Measurements from ENCODE around the gene ABCG2. TPM values are rescaled to one million over a fixed set of nuclear protein-coding genes. Genes with fewer than 3 reads are reported as not detected.
"Not testable (repeated sequence)": the region's sequence is repeated elsewhere in the genome, so short reads cannot be mapped to it uniquely, and the experiment has no call there.

Gene ABCG2
- polyA plus RNA-seq, 2 donors = 0.39 to 0.81 TPM

DNA sequence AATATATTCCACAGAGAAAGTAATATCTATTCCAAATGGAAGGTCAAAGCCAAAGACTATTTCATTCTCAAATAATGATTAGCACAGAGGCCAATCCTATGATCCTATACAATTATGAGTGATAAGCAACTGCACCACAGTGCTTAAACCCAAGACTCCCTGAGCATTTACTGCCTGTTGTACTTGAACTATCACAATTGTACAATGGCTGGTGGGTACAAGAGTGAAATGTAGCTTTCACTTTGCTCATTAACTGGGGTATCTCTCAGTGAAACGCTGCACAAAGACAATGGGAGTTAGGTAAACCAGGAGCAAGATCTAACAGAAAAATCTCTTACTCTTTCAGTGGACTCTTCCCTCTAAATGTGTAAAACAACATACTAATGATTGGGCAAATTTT lies 24.3 kb downstream of the ABCG2 start:
- H3K4me1 ChIP-seq (ENCODE audit: control insufficient read depth in 2 of 2, insufficient read depth in 2 of 2, low read length in 1 of 2) = no peaks in the 10 kb centered on the region
- 78 to 85% methylated on average over 1 of the region's 1 CpG for WGBS, 2 donors
- H3K27ac ChIP-seq (ENCODE audit: low read depth in 2 of 2, low read length in 1 of 2) = no peak overlapping the region
- no peaks in the 10 kb centered on the region for H3K36me3 ChIP-seq (ENCODE audit: control insufficient read depth in 2 of 2, insufficient read depth in 2 of 2, low read length in 1 of 2)
- no peaks in the 10 kb centered on the region for H3K27me3 ChIP-seq (ENCODE audit: control insufficient read depth in 1 of 2, insufficient read depth in 2 of 2, low read length in 2 of 2)
- H3K9me3 ChIP-seq (ENCODE audit: control insufficient read depth in 2 of 2, insufficient read depth in 1 of 2, low read depth in 1 of 2, low read length in 1 of 2) = no peaks in the 10 kb centered on the region
- no peak overlapping the region for H3K4me3 ChIP-seq (ENCODE audit: low read depth in 1 of 2, low read length in 2 of 2)

DNA sequence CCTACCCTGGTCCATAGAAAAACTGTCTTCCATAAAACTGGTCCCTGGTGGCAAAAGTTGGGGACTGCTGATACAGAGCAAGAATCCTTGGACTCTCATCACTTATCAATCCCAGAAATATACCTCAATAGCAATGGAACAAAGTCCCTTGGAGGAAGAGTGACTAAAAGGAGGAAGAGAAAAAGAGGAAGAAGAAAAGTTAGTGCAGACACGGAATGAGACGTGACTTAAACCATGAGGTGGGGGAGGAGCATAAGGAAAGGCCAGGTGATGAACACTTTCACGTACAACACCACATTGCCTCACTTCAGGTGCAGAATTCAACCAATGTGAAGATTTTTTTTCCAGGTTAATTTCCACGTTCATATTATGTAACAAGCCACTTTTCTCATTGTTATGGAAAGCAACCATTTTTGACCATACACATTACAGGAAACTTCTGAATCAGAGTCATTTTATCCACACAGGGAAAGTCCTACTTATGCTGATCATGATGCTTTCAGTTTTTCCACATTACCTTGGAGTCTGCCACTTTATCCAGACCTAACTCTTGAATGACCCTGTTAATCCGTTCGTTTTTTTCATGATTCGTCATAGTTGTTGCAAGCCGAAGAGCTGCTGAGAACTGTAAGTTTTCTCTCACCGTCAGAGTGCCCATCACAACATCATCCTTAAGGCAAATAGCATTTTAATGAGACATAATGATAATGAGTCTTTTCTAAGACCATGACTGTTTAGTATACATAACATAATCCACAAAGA lies 27.7 kb downstream of the ABCG2 start:
- H3K9me3 ChIP-seq (ENCODE audit: control insufficient read depth in 2 of 2, insufficient read depth in 1 of 2, low read depth in 1 of 2, low read length in 1 of 2) = no peaks in the 10 kb centered on the region
- no peaks in the 10 kb centered on the region for H3K27me3 ChIP-seq (ENCODE audit: control insufficient read depth in 1 of 2, insufficient read depth in 2 of 2, low read length in 2 of 2)
- no peaks in the 10 kb centered on the region for H3K4me1 ChIP-seq (ENCODE audit: control insufficient read depth in 2 of 2, insufficient read depth in 2 of 2, low read length in 1 of 2)
- no peak overlapping the region for H3K27ac ChIP-seq (ENCODE audit: low read depth in 2 of 2, low read length in 1 of 2)
- 84 to 88% methylated on average over 9 of the region's 9 CpGs for WGBS, 2 donors
- H3K36me3 ChIP-seq (ENCODE audit: control insufficient read depth in 2 of 2, insufficient read depth in 2 of 2, low read length in 1 of 2) = no peaks in the 10 kb centered on the region
- no peak overlapping the region for H3K4me3 ChIP-seq (ENCODE audit: low read depth in 1 of 2, low read length in 2 of 2)

DNA sequence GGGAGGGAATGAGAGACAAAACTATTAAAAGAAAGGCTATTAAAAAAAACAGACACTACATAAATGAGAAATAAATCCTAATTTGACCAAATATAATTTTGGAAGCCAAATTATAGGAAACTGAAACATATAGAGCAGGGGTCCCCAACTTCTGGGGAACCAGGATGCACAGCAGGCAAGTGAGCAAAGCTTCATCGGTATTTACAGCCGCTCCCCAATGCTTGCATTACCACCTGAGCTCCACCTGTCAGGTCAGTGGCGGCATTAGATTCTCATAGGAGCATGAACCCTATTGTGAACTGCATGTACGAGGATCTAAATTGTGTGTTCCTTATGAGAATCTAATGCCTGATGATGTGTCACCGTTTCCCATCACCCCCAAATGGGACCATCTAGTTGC lies 28.4 kb downstream of the ABCG2 start:
- Histone ChIP-seq H3K36me3 (ENCODE audit: control insufficient read depth in 2 of 2, insufficient read depth in 2 of 2, low read length in 1 of 2) (no peaks in the 10 kb centered on the region), H3K4me1 (ENCODE audit: control insufficient read depth in 2 of 2, insufficient read depth in 2 of 2, low read length in 1 of 2) (no peaks in the 10 kb centered on the region), H3K9me3 (ENCODE audit: control insufficient read depth in 2 of 2, insufficient read depth in 1 of 2, low read depth in 1 of 2, low read length in 1 of 2) (no peaks in the 10 kb centered on the region), H3K27me3 (ENCODE audit: control insufficient read depth in 1 of 2, insufficient read depth in 2 of 2, low read length in 2 of 2) (no peaks in the 10 kb centered on the region), H3K27ac (ENCODE audit: low read depth in 2 of 2, low read length in 1 of 2) (no peak overlapping the region), H3K4me3 (ENCODE audit: low read depth in 1 of 2, low read length in 2 of 2) (no peak overlapping the region)
- WGBS, 2 donors = 94 to 95% methylated on average over 5 of the region's 5 CpGs

DNA sequence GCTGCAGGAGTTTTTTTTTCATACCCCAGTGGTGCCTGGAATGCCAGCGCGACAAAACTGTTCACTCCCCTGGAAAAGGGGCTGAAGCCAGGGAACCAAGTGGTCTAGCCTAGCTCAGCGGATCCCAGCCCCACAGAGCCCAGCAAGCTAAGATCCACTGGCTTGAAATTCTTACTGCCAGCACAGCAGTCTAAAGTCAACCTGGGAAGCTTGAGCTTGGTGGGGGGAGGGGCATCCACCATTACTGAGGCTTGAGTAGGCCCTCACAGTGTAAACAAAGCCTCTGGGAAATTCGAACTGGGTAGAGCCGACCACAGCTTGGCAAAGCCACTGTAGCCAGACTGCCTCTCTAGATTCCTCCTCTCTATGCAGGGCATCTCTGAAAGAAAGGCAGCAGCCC lies 36.2 kb downstream of the ABCG2 start:
- not testable (repeated sequence) for H3K9me3 ChIP-seq (ENCODE audit: control insufficient read depth in 2 of 2, insufficient read depth in 1 of 2, low read depth in 1 of 2, low read length in 1 of 2); H3K36me3 ChIP-seq (ENCODE audit: control insufficient read depth in 2 of 2, insufficient read depth in 2 of 2, low read length in 1 of 2); H3K4me1 ChIP-seq (ENCODE audit: control insufficient read depth in 2 of 2, insufficient read depth in 2 of 2, low read length in 1 of 2); H3K4me3 ChIP-seq (ENCODE audit: low read depth in 1 of 2, low read length in 2 of 2); H3K27me3 ChIP-seq (ENCODE audit: control insufficient read depth in 1 of 2, insufficient read depth in 2 of 2, low read length in 2 of 2); H3K27ac ChIP-seq (ENCODE audit: low read depth in 2 of 2, low read length in 1 of 2)
- WGBS, 2 donors = 81 to 88% methylated on average over 5 of the region's 5 CpGs

DNA sequence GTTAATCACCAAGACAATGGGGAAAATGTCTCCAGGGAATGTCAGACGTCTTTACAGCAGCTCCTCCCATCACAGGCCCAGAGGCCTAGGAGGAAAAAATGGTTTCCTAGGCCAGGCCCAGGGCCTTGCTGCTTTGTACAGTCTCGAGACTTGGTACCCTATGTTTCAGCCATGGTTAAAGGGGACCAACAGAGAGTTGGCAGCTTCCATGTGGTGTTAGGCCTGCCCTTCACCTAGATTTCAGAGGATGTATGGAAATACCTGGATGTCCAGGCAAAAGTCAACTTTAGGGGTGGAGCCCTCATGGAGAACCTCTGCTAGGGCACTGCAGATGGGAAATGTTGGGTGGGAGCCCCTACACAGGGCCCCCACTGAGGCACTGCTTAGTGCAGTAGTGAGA lies 38.5 kb downstream of the ABCG2 start:
- Histone ChIP-seq H3K4me3 (ENCODE audit: low read depth in 1 of 2, low read length in 2 of 2) (no peak overlapping the region), H3K36me3 (ENCODE audit: control insufficient read depth in 2 of 2, insufficient read depth in 2 of 2, low read length in 1 of 2) (no peaks in the 10 kb centered on the region), H3K27ac (ENCODE audit: low read depth in 2 of 2, low read length in 1 of 2) (no peak overlapping the region), H3K9me3 (ENCODE audit: control insufficient read depth in 2 of 2, insufficient read depth in 1 of 2, low read depth in 1 of 2, low read length in 1 of 2) (peaks cover 3 to 6% of the 10 kb centered on the region in 2 donors), H3K27me3 (ENCODE audit: control insufficient read depth in 1 of 2, insufficient read depth in 2 of 2, low read length in 2 of 2) (no peaks in the 10 kb centered on the region), H3K4me1 (ENCODE audit: control insufficient read depth in 2 of 2, insufficient read depth in 2 of 2, low read length in 1 of 2) (no peaks in the 10 kb centered on the region)
- 69 to 78% methylated on average over 2 of the region's 2 CpGs for WGBS, 2 donors

DNA sequence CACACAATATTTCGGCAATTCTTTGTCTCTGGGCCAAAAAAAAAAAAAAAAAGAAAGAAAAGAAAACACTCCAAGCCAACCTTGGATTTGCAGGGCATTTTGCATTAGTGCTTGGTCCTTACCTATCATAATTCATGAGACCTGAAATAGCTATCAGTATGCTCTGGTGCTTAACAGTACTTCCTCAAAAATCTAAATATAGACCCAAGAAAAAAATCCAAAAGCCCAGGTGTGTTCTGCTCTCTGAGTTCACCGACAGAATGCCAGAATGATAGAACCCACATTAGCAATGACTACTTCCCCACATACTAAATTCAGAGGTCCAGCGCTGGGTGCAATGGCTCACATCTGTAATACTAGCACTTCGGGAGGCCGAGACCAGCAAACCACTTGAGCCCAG lies 42.9 kb downstream of the ABCG2 start:
- no peak overlapping the region for H3K27ac ChIP-seq (ENCODE audit: low read depth in 2 of 2, low read length in 1 of 2)
- no peaks in the 10 kb centered on the region for H3K4me1 ChIP-seq (ENCODE audit: control insufficient read depth in 2 of 2, insufficient read depth in 2 of 2, low read length in 1 of 2)
- H3K4me3 ChIP-seq (ENCODE audit: low read depth in 1 of 2, low read length in 2 of 2) = no peak overlapping the region
- WGBS, 2 donors = 88 to 93% methylated on average over 5 of the region's 5 CpGs
- H3K27me3 ChIP-seq (ENCODE audit: control insufficient read depth in 1 of 2, insufficient read depth in 2 of 2, low read length in 2 of 2) = no peaks in the 10 kb centered on the region
- H3K9me3 ChIP-seq (ENCODE audit: control insufficient read depth in 2 of 2, insufficient read depth in 1 of 2, low read depth in 1 of 2, low read length in 1 of 2) = peaks cover 3 to 6% of the 10 kb centered on the region in 2 donors
- no peaks in the 10 kb centered on the region for H3K36me3 ChIP-seq (ENCODE audit: control insufficient read depth in 2 of 2, insufficient read depth in 2 of 2, low read length in 1 of 2)

DNA sequence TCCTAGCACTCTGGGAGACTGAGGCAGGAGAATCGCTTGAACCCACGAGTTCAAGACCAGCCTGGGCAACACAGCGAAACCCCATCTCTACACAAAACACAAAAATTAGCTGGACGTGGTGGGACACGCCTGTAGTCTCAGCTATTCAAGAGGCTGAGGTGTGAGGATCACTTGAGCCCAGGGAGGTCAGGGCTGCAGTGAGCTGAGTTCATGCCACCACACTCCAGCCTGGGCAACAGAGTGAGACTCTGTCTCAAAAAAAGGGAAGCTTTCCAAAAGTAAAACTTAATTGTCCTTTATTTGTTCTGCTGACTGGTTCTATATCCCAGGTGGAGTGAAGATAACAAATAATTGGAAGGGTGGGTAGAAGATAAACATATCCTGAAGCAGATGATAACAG lies 45.6 kb downstream of the ABCG2 start:
- H3K9me3 ChIP-seq (ENCODE audit: control insufficient read depth in 2 of 2, insufficient read depth in 1 of 2, low read depth in 1 of 2, low read length in 1 of 2) = no peaks in the 10 kb centered on the region
- no peaks in the 10 kb centered on the region for H3K4me1 ChIP-seq (ENCODE audit: control insufficient read depth in 2 of 2, insufficient read depth in 2 of 2, low read length in 1 of 2)
- no peak overlapping the region for H3K27ac ChIP-seq (ENCODE audit: low read depth in 2 of 2, low read length in 1 of 2)
- no peaks in the 10 kb centered on the region for H3K36me3 ChIP-seq (ENCODE audit: control insufficient read depth in 2 of 2, insufficient read depth in 2 of 2, low read length in 1 of 2)
- no peaks in the 10 kb centered on the region for H3K27me3 ChIP-seq (ENCODE audit: control insufficient read depth in 1 of 2, insufficient read depth in 2 of 2, low read length in 2 of 2)
- H3K4me3 ChIP-seq (ENCODE audit: low read depth in 1 of 2, low read length in 2 of 2) = no peak overlapping the region
- 95 to 96% methylated on average over 5 of the region's 5 CpGs for WGBS, 2 donors

DNA sequence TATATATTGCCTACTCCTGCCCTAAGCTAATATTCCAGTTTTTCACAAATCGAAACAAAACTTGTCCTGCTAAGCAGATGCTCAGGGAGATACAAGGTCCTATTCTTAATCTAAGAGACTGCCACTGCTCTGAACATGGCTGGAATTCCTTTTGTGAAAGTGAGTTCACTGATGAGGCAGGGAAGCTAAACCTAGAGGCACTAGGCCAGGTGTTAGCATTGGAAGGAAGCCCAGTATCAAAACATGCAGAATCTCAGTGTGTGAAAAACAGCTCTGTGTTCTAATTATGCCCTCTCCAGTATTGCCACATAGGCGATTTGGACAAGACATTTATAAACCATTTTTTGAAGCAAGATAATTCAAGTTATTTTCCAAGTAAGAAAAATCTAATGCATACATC lies 47.6 kb downstream of the ABCG2 start:
- Histone ChIP-seq H3K36me3 (ENCODE audit: control insufficient read depth in 2 of 2, insufficient read depth in 2 of 2, low read length in 1 of 2) (no peaks in the 10 kb centered on the region), H3K27me3 (ENCODE audit: control insufficient read depth in 1 of 2, insufficient read depth in 2 of 2, low read length in 2 of 2) (no peaks in the 10 kb centered on the region), H3K9me3 (ENCODE audit: control insufficient read depth in 2 of 2, insufficient read depth in 1 of 2, low read depth in 1 of 2, low read length in 1 of 2) (no peaks in the 10 kb centered on the region), H3K27ac (ENCODE audit: low read depth in 2 of 2, low read length in 1 of 2) (no peak overlapping the region), H3K4me3 (ENCODE audit: low read depth in 1 of 2, low read length in 2 of 2) (no peak overlapping the region), H3K4me1 (ENCODE audit: control insufficient read depth in 2 of 2, insufficient read depth in 2 of 2, low read length in 1 of 2) (peaks cover 2 to 3% of the 10 kb centered on the region in 2 donors)
- WGBS, 2 donors = 48 to 60% methylated on average over 2 of the region's 2 CpGs

DNA sequence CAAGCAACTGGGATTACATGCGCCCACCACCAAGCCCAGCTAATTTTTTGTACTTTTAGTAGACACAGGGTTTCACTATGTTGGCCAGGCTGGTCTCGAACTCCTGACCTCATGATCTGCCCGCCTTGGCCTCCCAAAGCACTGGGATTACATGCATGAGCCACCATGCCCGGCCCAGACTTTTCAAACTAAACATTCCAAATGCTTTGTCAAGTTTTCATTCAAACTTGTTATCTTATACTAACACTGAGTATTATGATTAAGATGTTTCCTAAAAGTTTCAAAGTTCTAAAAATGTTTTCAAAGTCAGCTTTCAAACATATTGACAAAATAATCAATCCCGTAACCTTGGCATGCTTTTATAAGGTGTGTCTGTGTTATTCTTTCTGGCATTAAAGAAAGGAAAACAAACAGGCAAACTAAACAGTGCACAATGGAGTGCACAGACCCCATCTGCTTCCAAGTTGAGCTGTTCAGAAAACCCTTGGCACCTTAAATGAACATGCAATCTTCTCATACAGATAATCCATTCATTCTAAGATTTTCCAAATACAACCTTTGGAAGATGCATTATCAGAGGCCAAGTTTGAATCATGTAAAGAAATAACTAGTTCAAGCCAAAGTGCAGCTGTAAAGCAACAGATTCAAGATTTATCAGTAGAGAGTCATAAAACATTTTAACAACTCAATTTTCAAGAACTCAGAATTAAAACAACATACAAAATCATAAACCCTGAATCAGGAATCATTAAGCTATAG lies 49.1 kb downstream of the ABCG2 start:
- 57 to 63% methylated on average over 5 of the region's 5 CpGs for WGBS, 2 donors
- Histone ChIP-seq H3K4me3 (ENCODE audit: low read depth in 1 of 2, low read length in 2 of 2) (no peak overlapping the region), H3K27me3 (ENCODE audit: control insufficient read depth in 1 of 2, insufficient read depth in 2 of 2, low read length in 2 of 2) (no peaks in the 10 kb centered on the region), H3K9me3 (ENCODE audit: control insufficient read depth in 2 of 2, insufficient read depth in 1 of 2, low read depth in 1 of 2, low read length in 1 of 2) (no peaks in the 10 kb centered on the region), H3K36me3 (ENCODE audit: control insufficient read depth in 2 of 2, insufficient read depth in 2 of 2, low read length in 1 of 2) (no peaks in the 10 kb centered on the region), H3K4me1 (ENCODE audit: control insufficient read depth in 2 of 2, insufficient read depth in 2 of 2, low read length in 1 of 2) (peaks cover 2 to 3% of the 10 kb centered on the region in 2 donors), H3K27ac (ENCODE audit: low read depth in 2 of 2, low read length in 1 of 2) (no peak overlapping the region)

DNA sequence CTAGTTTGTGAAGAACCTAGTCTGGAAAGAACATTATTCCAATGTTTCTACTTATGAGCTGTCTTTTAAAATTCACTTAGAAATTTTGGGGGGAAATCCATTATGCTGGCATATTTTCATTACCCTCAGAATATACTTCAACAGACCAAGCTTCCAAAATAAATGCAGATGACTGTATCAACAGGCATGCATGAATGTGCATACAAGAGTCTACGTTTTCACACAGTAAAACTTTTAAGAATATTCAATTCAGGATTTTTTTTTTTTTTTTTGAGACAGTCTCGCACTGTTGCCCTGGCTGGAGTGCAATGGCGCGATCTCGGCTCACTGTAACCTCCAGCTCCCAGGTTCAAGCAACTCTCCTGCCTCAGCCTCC lies 49.7 kb downstream of the ABCG2 start:
- no peak overlapping the region for H3K4me3 ChIP-seq (ENCODE audit: low read depth in 1 of 2, low read length in 2 of 2)
- no peaks in the 10 kb centered on the region for H3K9me3 ChIP-seq (ENCODE audit: control insufficient read depth in 2 of 2, insufficient read depth in 1 of 2, low read depth in 1 of 2, low read length in 1 of 2)
- H3K4me1 ChIP-seq (ENCODE audit: control insufficient read depth in 2 of 2, insufficient read depth in 2 of 2, low read length in 1 of 2) = peaks cover 2 to 3% of the 10 kb centered on the region in 2 donors
- no peaks in the 10 kb centered on the region for H3K36me3 ChIP-seq (ENCODE audit: control insufficient read depth in 2 of 2, insufficient read depth in 2 of 2, low read length in 1 of 2)
- H3K27ac ChIP-seq (ENCODE audit: low read depth in 2 of 2, low read length in 1 of 2) = no peak overlapping the region
- no peaks in the 10 kb centered on the region for H3K27me3 ChIP-seq (ENCODE audit: control insufficient read depth in 1 of 2, insufficient read depth in 2 of 2, low read length in 2 of 2)
- 93 to 94% methylated on average over 5 of the region's 5 CpGs for WGBS, 2 donors
